Karpas-422 (cell line): ENCODE measurements around the gene SLC13A5. TPM values are rescaled to one million over a fixed set of nuclear protein-coding genes. Genes with fewer than 3 reads are reported as not detected.
"Not testable (repeated sequence)": the region's sequence is repeated elsewhere in the genome, so short reads cannot be mapped to it uniquely, and the experiment has no call there.

Source experiments
- DNase-seq: peaks from one replicate; pipeline ENCODE4 v3.0.0-alpha.2; 2015
- H2AFZ ChIP-seq: fragments of 200-600 bp; sonication (generic); 2 replicates; pipeline ENCODE4 v1.6.1; 2014; ENCODE audit warnings: antibody characterized with exemption, low read length, mixed read lengths
- H3K27ac ChIP-seq: fragments of 200-600 bp; sonication (generic); 2 replicates; pipeline ENCODE4 v1.5.1; 2014; ENCODE audit warnings: mild to moderate bottlenecking, low read length, moderate library complexity
- H3K27me3 ChIP-seq: fragments of 200-600 bp; sonication (generic); 2 replicates; pipeline ENCODE4 v1.6.1; 2014; ENCODE audit warnings: low read length, mixed read lengths
- H3K36me3 ChIP-seq: fragments of 200-600 bp; sonication (generic); 2 replicates; pipeline ENCODE4 v1.6.1; 2014; ENCODE audit warnings: low read length, mixed read lengths; ENCODE audit not compliant: insufficient read depth
- H3K4me1 ChIP-seq: fragments of 200-600 bp; sonication (generic); 2 replicates; pipeline ENCODE4 v1.6.1; 2014; ENCODE audit warnings: mild to moderate bottlenecking, low read length, mixed read lengths
- H3K4me2 ChIP-seq: fragments of 200-600 bp; sonication (generic); 2 replicates; pipeline ENCODE4 v1.6.1; 2014; ENCODE audit warnings: low read length, low read depth, mild to moderate bottlenecking; ENCODE audit not compliant: poor library complexity, severe bottlenecking
- H3K4me3 ChIP-seq: fragments of 200-600 bp; sonication (generic); 2 replicates; pipeline ENCODE4 v1.5.1; 2014; ENCODE audit warnings: mild to moderate bottlenecking, antibody characterized with exemption, low read length, mixed read lengths
- H3K79me2 ChIP-seq: fragments of 200-600 bp; sonication (generic); 2 replicates; pipeline ENCODE4 v1.6.1; 2014; ENCODE audit warnings: mild to moderate bottlenecking, low read length, mixed read lengths
- H3K9ac ChIP-seq: fragments of 200-600 bp; sonication (generic); 2 replicates; pipeline ENCODE4 v1.6.0; 2014; ENCODE audit warnings: low read length
- H3K9me2 ChIP-seq: fragments of 200-600 bp; sonication (generic), shearing (Covaris generic); replicated peaks from 2 replicates; pipeline ENCODE4 v1.6.0; 2014; ENCODE audit warnings: mild to moderate bottlenecking, low read length, moderate library complexity; ENCODE audit not compliant: insufficient read depth
- H3K9me3 ChIP-seq: fragments of 300-700, 200-600 bp; sonication (generic); 2 replicates; pipeline ENCODE4 v1.6.1; 2014; ENCODE audit warnings: low read length, mixed read lengths
- H4K20me1 ChIP-seq: fragments of 200-600 bp; sonication (generic); 2 replicates; pipeline ENCODE4 v1.6.1; 2014; ENCODE audit warnings: mild to moderate bottlenecking, antibody characterized with exemption, low read length, low read depth; ENCODE audit not compliant: insufficient read depth
- total RNA-seq: library from RNA; depleted of rRNA; stranded (reverse); fragments of >200 nt; shearing (Covaris generic); gene quantifications from 2 replicates; pipeline ENCODE4 v1.2.3, GENCODE V29; 2014; ENCODE audit warnings: low replicate concordance

Gene SLC13A5
- total RNA-seq, 1 experiment from 2014 or later, result not detected

- H2AFZ ChIP-seq, result no peak overlapping the region
- H3K27me3 ChIP-seq, result no peaks in the 10 kb centered on the region
- peaks cover 52% of the 10 kb centered on the region for H3K4me1 ChIP-seq
- DNase-seq, result peak; percentile 88
- peak overlapping the region; percentile 80 for H3K4me2 ChIP-seq
- H3K79me2 ChIP-seq, result peaks cover 38% of the 10 kb centered on the region
- H3K36me3 ChIP-seq, result peaks cover 8% of the 10 kb centered on the region; the same call in 1 of the 2 replicates
- H4K20me1 ChIP-seq, result no peaks in the 10 kb centered on the region
- H3K27ac ChIP-seq, result peak overlapping the region; percentile 92
- peak overlapping the region; percentile 67 for H3K4me3 ChIP-seq
- H3K9me2 ChIP-seq, result no peaks in the 10 kb centered on the region
- no peaks in the 10 kb centered on the region for H3K9me3 ChIP-seq
- H3K9ac ChIP-seq, result peak overlapping the region; percentile 76
Measured at GRCh38 chr17:6660805-6661463, 52.2 kb downstream of the SLC13A5 start.

- no peak for DNase-seq
- peaks cover 8% of the 10 kb centered on the region; the same call in 1 of the 2 replicates for H3K36me3 ChIP-seq
- no peaks in the 10 kb centered on the region for H3K9me2 ChIP-seq
- H3K4me2 ChIP-seq, result peak overlapping the region; percentile 80
- H3K27ac ChIP-seq, result peak overlapping the region; percentile 92
- no peak overlapping the region for H2AFZ ChIP-seq
- H3K4me3 ChIP-seq, result peak overlapping the region; percentile 67
- peaks cover 50% of the 10 kb centered on the region for H3K4me1 ChIP-seq
- no peaks in the 10 kb centered on the region for H3K9me3 ChIP-seq
- peak overlapping the region; percentile 76 for H3K9ac ChIP-seq
- H4K20me1 ChIP-seq, result no peaks in the 10 kb centered on the region
- H3K27me3 ChIP-seq, result no peaks in the 10 kb centered on the region
- H3K79me2 ChIP-seq, result peaks cover 36% of the 10 kb centered on the region
Measured at GRCh38 chr17:6660101-6660500, 53.1 kb downstream of the SLC13A5 start.

DNA sequence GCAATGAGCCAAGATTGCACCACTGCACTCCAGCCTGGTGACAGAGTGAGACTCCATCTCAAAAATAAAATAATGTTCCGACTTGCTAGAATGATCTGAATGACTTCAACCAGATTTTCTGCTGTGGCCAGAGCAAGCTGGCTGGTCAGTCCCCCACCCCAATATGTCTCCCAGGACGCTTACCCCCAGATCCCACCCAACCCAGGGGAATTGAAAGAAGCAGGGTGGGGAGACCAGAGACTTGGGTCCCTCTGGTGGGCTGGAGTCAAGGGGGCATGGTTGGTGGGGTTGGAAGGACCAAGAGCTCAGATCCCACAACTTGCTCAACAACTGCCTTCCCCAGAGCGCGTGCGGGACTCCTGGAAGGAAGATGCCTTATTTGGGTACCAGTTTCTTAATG lies 54.8 kb downstream of the SLC13A5 start:
- H3K27ac ChIP-seq, H4K20me1 ChIP-seq, H3K9ac ChIP-seq, H3K9me2 ChIP-seq, H3K27me3 ChIP-seq, H3K36me3 ChIP-seq, H2AFZ ChIP-seq, H3K9me3 ChIP-seq: not testable (repeated sequence)
- peak overlapping the region; percentile 93 for H3K4me2 ChIP-seq
- peak; percentile 29 for DNase-seq
- peaks cover 28% of the 10 kb centered on the region for H3K79me2 ChIP-seq
- peak overlapping the region; percentile 91 for H3K4me3 ChIP-seq
- H3K4me1 ChIP-seq, result peaks cover 57% of the 10 kb centered on the region

- Histone ChIP-seq H3K36me3 (no peaks in the 10 kb centered on the region), H3K27me3 (no peaks in the 10 kb centered on the region), H3K4me3 (peak overlapping the region; percentile 91), H3K9me3 (no peaks in the 10 kb centered on the region), H3K4me2 (peak overlapping the region; percentile 93), H3K27ac (peak overlapping the region; percentile 78), H4K20me1 (no peaks in the 10 kb centered on the region), H3K79me2 (peaks cover 26% of the 10 kb centered on the region), H2AFZ (0 out of 2 replicates have a peak overlapping the region, but pooled peaks have one; percentile 38), H3K9ac (peak overlapping the region; percentile 97), H3K9me2 (no peaks in the 10 kb centered on the region), H3K4me1 (peaks cover 60% of the 10 kb centered on the region)
- DNase-seq, result peak; percentile 59
Measured at GRCh38 chr17:6657633-6658287, 55.4 kb downstream of the SLC13A5 start.

- Histone ChIP-seq H3K27ac (peak overlapping the region; percentile 78), H3K9ac (peak overlapping the region; percentile 97), H3K79me2 (peaks cover 23% of the 10 kb centered on the region), H3K4me2 (peak overlapping the region; percentile 93), H3K4me1 (peaks cover 60% of the 10 kb centered on the region), H3K4me3 (peak overlapping the region; percentile 91), H2AFZ (0 out of 2 replicates have a peak overlapping the region, but pooled peaks have one; percentile 38)
- DNase-seq, result peak; percentile 92
- H3K27me3 ChIP-seq, H3K9me3 ChIP-seq, H3K36me3 ChIP-seq, H4K20me1 ChIP-seq, H3K9me2 ChIP-seq: not testable (repeated sequence)
Measured at GRCh38 chr17:6656797-6657632, 56.2 kb downstream of the SLC13A5 start.

GRCh38 chr17:6655732-6656361 lies 57.3 kb downstream of the SLC13A5 start:
- Histone ChIP-seq H3K4me1 (peaks cover 55% of the 10 kb centered on the region), H3K79me2 (peaks cover 23% of the 10 kb centered on the region), H3K4me2 (peak overlapping the region; percentile 8), H3K9ac (peak overlapping the region; percentile 97; the same call in 1 of the 2 replicates)
- H4K20me1 ChIP-seq, DNase-seq, H3K9me3 ChIP-seq, H3K27ac ChIP-seq, H3K27me3 ChIP-seq, H3K36me3 ChIP-seq, H3K4me3 ChIP-seq, H2AFZ ChIP-seq, H3K9me2 ChIP-seq: not testable (repeated sequence)

- Histone ChIP-seq H3K27me3 (no peaks in the 10 kb centered on the region), H4K20me1 (no peaks in the 10 kb centered on the region), H3K4me3 (no peak overlapping the region), H3K9me3 (no peaks in the 10 kb centered on the region), H3K9ac (no peak overlapping the region), H3K27ac (no peak overlapping the region), H3K4me2 (no peak overlapping the region), H3K4me1 (peaks cover 50% of the 10 kb centered on the region), H3K79me2 (peaks cover 29% of the 10 kb centered on the region), H3K9me2 (no peaks in the 10 kb centered on the region), H3K36me3 (no peaks in the 10 kb centered on the region), H2AFZ (no peak overlapping the region)
- DNase-seq, result no peak
Measured at GRCh38 chr17:6654841-6655731, 58.1 kb downstream of the SLC13A5 start.
